Measurements from ENCODE around the gene CUX1.

DNA sequence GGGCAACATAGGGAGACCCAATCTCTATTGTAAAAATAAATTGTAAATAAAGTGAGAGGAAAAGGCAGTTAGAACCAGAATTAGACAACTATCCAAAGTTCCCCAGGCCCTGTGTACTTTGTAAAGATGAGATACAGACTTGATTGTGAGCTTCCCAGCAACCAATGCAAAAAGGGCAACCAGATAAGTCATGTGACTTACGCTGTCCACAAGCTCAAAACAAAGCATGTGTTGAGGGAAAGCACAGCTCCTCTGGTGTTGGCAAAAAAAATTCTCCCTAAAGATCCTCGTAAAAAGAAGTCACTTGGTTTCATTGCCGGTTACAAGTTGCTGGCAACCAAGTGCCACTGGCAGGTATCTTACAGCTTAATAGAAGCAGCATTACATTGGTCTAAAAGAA is 154.0 kb downstream of the CUX1 start:
- TF ChIP-seq, protein P1, sequence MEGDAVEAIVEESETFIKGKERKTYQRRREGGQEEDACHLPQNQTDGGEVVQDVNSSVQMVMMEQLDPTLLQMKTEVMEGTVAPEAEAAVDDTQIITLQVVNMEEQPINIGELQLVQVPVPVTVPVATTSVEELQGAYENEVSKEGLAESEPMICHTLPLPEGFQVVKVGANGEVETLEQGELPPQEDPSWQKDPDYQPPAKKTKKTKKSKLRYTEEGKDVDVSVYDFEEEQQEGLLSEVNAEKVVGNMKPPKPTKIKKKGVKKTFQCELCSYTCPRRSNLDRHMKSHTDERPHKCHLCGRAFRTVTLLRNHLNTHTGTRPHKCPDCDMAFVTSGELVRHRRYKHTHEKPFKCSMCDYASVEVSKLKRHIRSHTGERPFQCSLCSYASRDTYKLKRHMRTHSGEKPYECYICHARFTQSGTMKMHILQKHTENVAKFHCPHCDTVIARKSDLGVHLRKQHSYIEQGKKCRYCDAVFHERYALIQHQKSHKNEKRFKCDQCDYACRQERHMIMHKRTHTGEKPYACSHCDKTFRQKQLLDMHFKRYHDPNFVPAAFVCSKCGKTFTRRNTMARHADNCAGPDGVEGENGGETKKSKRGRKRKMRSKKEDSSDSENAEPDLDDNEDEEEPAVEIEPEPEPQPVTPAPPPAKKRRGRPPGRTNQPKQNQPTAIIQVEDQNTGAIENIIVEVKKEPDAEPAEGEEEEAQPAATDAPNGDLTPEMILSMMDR (conservative IDR thresholded peaks at IDR 0.05; ENCODE audit: low read depth, low read length) = no peak
- no peak for TF ChIP-seq EZH2 (IDR thresholded peaks at IDR 0.05; ENCODE audit: low read length, unreplicated experiment)
- no peak for TF ChIP-seq EZH2phosphoT487 (IDR thresholded peaks at IDR 0.05; ENCODE audit: borderline replicate concordance, low read length)
